A549 (cell line): Measurements from ENCODE around the gene SNRK.

Experiments used
- EP300 ChIP-seq, 2 experiments: fragments of >200 bp; sonication (Bioruptor Twin); formaldehyde crosslinking; IDR thresholded peaks; 2 replicates in 1 of 2; 3 replicates in 1 of 2; pipeline ENCODE4 v1.6.1; 2016 to 2017
- MYC ChIP-seq: IDR thresholded peaks from 2 replicates; pipeline ENCODE4 v1.6.1; 2012; ENCODE audit warnings: mild to moderate bottlenecking, inconsistent platforms, low read length, improper control_type of control experiment, borderline replicate concordance
- NPAS2 ChIP-seq: fragments of 250-450 bp; sonication (Bioruptor Pico); IDR thresholded peaks from 2 replicates; pipeline ENCODE4 v1.8.0; 2022; ENCODE audit warnings: mild to moderate bottlenecking, moderate library complexity, borderline replicate concordance
- TF ChIP-seq, protein P1 (sequence below): fragments of >200 bp; sonication (Bioruptor Twin); formaldehyde crosslinking; IDR thresholded peaks from 3 replicates; pipeline ENCODE4 v1.5.1; 2016
- TF ChIP-seq, protein P2 (sequence below): fragments of 150-350 bp; IDR thresholded peaks from 2 replicates; pipeline ENCODE4 v1.6.1; 2014; ENCODE audit warnings: low read depth, mild to moderate bottlenecking, low read length
- TF ChIP-seq, protein P3 (sequence below): fragments of 250-450 bp; sonication (Bioruptor Pico); IDR thresholded peaks from 2 replicates; pipeline ENCODE4 v1.5.0; 2021; ENCODE audit warnings: mild to moderate bottlenecking, moderate library complexity, borderline replicate concordance

DNA sequence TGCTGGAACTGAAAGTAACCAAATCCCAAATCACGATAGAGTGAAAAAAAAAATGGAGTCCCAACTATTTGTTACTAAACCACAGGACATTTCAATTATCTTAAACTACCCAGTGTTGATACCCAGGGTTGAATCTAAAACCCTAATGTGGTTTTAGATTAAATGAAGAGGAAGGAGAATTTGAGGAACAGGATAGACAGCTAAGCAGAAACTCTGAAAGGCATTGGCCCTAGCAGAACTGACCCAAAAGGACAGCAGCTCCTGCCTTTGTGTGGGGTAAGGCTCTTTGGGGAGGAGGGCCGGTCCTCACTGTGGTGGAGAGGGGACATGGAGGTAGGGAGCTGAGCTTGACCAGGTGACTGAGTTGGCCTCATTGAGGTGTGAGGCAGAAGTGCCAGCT lies 30.7 kb upstream of the SNRK start:
- TF ChIP-seq EP300 (IDR thresholded peaks at IDR 0.05) (no peak), NPAS2 (CRISPR knock-in tag) (no peak), MYC (no peak)
- TF ChIP-seq, protein P1, sequence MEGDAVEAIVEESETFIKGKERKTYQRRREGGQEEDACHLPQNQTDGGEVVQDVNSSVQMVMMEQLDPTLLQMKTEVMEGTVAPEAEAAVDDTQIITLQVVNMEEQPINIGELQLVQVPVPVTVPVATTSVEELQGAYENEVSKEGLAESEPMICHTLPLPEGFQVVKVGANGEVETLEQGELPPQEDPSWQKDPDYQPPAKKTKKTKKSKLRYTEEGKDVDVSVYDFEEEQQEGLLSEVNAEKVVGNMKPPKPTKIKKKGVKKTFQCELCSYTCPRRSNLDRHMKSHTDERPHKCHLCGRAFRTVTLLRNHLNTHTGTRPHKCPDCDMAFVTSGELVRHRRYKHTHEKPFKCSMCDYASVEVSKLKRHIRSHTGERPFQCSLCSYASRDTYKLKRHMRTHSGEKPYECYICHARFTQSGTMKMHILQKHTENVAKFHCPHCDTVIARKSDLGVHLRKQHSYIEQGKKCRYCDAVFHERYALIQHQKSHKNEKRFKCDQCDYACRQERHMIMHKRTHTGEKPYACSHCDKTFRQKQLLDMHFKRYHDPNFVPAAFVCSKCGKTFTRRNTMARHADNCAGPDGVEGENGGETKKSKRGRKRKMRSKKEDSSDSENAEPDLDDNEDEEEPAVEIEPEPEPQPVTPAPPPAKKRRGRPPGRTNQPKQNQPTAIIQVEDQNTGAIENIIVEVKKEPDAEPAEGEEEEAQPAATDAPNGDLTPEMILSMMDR = no peak
- TF ChIP-seq, protein P2, sequence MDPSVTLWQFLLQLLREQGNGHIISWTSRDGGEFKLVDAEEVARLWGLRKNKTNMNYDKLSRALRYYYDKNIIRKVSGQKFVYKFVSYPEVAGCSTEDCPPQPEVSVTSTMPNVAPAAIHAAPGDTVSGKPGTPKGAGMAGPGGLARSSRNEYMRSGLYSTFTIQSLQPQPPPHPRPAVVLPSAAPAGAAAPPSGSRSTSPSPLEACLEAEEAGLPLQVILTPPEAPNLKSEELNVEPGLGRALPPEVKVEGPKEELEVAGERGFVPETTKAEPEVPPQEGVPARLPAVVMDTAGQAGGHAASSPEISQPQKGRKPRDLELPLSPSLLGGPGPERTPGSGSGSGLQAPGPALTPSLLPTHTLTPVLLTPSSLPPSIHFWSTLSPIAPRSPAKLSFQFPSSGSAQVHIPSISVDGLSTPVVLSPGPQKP = no peak
- TF ChIP-seq, protein P3, sequence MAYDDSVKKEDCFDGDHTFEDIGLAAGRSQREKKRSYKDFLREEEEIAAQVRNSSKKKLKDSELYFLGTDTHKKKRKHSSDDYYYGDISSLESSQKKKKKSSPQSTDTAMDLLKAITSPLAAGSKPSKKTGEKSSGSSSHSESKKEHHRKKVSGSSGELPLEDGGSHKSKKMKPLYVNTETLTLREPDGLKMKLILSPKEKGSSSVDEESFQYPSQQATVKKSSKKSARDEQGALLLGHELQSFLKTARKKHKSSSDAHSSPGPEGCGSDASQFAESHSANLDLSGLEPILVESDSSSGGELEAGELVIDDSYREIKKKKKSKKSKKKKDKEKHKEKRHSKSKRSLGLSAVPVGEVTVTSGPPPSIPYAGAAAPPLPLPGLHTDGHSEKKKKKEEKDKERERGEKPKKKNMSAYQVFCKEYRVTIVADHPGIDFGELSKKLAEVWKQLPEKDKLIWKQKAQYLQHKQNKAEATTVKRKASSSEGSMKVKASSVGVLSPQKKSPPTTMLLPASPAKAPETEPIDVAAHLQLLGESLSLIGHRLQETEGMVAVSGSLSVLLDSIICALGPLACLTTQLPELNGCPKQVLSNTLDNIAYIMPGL (CRISPR knock-in tag) = no peak
